ENCODE data around the gene NUMB.

The NUMB gene

DNA sequence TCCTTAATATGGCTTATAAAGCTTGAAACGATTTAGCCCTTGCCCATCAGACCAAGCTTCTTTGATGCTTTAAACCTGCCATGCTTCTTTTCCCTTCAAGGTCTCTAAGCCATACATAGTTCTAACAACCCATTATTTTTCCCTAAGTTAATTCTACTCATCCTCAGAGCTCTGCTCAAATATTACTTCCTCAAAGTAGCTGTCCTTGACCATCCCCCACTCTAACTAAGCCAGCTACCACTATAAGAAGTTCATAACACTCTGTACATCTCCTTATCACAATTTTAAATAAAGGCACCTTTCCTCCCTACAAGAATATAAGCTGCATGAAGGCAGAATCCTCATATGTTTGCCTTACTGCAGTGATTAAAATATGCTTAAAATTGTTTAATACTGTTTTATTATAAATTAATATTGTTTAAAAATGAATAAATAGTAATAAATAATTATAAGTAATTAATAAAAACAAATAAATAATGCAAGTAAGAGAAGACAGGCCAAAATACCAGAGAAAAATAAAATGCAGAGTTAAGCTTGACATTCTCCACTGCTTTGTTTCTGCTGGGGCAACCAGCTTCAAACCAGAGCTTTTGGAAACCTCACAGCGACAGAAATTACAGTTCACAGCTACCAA lies 76.8 kb downstream of the NUMB start:
- no peak for DNase-seq (ENCODE audit: low read depth)
- no peak overlapping the region for H3K4me3 ChIP-seq (ENCODE audit: low read depth, low read length)
- TF ChIP-seq, protein P1, sequence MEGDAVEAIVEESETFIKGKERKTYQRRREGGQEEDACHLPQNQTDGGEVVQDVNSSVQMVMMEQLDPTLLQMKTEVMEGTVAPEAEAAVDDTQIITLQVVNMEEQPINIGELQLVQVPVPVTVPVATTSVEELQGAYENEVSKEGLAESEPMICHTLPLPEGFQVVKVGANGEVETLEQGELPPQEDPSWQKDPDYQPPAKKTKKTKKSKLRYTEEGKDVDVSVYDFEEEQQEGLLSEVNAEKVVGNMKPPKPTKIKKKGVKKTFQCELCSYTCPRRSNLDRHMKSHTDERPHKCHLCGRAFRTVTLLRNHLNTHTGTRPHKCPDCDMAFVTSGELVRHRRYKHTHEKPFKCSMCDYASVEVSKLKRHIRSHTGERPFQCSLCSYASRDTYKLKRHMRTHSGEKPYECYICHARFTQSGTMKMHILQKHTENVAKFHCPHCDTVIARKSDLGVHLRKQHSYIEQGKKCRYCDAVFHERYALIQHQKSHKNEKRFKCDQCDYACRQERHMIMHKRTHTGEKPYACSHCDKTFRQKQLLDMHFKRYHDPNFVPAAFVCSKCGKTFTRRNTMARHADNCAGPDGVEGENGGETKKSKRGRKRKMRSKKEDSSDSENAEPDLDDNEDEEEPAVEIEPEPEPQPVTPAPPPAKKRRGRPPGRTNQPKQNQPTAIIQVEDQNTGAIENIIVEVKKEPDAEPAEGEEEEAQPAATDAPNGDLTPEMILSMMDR (IDR thresholded peaks at IDR 0.05; ENCODE audit: control insufficient read depth, extremely low read depth, insufficient read depth) = no peak

DNA sequence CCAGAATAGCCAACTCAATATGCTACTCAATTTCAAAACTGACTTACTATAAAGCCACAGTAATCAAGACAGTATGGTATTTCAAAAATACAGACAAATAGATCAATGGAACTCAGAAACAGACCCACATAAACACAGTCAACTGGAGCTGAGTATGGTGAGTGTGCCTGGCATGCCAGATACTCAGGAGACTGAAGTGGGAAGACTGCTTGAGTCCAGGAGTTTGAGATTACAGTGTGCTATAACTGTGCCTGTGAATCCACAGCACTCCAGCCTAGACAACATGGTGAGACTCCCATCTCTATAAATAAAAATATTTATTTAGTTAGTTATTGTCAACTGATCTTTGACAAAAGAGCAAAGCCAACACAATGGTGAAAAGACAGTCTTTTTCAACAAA lies 81.8 kb downstream of the NUMB start:
- no peak for DNase-seq (ENCODE audit: low read depth)
- H3K4me3 ChIP-seq (ENCODE audit: low read depth, low read length) = no peak overlapping the region
- TF ChIP-seq, protein P1 (IDR thresholded peaks at IDR 0.05; ENCODE audit: control insufficient read depth, extremely low read depth, insufficient read depth) = no peak

DNA sequence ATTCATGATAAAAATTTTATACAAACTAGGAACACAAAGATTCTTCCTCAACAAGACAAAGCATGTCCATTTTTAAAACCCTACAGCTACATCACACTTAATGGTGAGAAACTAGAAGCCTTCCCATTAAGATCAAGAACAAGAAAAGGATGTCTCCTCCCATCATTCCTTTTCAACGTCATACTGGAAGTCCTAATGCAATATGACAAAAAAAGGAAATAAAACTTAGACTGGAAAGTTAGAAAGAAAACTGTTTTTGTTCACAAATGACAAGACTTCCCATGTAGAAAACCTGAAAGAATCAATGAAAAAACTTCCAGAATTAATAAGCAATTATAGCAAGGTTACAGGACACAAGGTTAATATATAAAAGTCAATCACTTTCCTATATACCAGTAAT lies 82.5 kb downstream of the NUMB start:
- TF ChIP-seq, protein P1 (IDR thresholded peaks at IDR 0.05; ENCODE audit: control insufficient read depth, extremely low read depth, insufficient read depth) = no peak
- H3K4me3 ChIP-seq (ENCODE audit: low read depth, low read length) = no peak overlapping the region
- DNase-seq (ENCODE audit: low read depth) = no peak

DNA sequence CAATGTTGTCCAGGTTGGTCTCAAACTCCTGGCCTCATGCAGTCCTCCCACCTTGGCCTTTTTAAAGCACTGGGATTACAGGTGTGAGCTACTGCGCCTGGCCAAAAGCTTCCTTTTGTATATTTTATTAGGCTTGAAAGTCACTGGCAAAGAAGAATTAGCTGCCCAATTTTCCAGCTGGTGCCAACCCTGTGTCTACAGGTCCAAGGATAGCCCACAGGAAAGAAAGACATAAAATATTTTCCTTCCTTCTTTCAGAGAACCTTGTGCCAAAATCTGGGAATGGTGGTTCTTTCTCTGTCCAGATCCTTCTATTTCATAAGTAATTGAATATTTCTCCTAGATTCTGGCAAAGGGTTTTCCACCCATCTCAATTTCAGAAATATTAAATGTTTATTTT lies 84.1 kb downstream of the NUMB start:
- DNase-seq (ENCODE audit: low read depth) = no peak
- TF ChIP-seq, protein P1 (IDR thresholded peaks at IDR 0.05; ENCODE audit: control insufficient read depth, extremely low read depth, insufficient read depth) = no peak
- no peak overlapping the region for H3K4me3 ChIP-seq (ENCODE audit: low read depth, low read length)

DNA sequence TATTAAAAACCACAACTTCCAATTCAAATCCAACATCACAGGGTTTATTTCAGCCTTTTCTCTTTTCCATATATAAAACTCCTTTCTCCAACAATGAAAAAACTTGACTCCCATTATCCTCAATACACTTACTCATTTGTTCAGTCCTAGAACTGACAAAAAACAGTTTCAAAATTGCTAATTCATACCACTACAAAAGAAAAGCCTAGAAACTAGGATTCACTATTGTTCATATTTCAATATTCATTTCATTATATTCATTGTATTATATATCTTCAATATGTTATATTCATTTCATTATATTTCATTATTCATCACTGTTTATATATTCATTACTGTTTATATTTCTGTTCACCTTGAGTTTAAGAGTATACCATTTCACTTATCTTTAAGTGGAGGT lies 85.8 kb downstream of the NUMB start:
- DNase-seq (ENCODE audit: low read depth) = no peak
- TF ChIP-seq, protein P1 (IDR thresholded peaks at IDR 0.05; ENCODE audit: control insufficient read depth, extremely low read depth, insufficient read depth) = no peak
- H3K4me3 ChIP-seq (ENCODE audit: low read depth, low read length) = no peak overlapping the region

DNA sequence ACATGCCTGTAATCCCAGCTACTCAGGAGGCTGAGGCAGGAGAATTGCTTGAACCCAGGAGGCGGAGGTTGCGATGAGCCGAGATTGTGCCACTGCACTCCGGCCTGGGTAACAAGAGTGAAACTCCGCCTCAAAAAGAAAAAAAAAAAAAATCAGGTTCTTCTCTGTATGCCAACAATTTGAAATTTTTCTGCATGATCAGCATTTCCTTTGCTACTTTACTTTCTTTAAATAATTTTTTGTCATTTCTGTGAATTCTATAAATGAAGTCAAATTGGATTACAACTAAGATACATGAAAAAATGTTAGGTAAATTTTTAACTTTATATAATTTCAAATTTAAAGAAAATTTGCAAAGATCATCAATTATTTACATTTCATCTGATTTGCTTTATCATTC lies 87.8 kb downstream of the NUMB start:
- TF ChIP-seq, protein P1 (IDR thresholded peaks at IDR 0.05; ENCODE audit: control insufficient read depth, extremely low read depth, insufficient read depth) = no peak
- no peak overlapping the region for H3K4me3 ChIP-seq (ENCODE audit: low read depth, low read length)
- DNase-seq (ENCODE audit: low read depth) = no peak

DNA sequence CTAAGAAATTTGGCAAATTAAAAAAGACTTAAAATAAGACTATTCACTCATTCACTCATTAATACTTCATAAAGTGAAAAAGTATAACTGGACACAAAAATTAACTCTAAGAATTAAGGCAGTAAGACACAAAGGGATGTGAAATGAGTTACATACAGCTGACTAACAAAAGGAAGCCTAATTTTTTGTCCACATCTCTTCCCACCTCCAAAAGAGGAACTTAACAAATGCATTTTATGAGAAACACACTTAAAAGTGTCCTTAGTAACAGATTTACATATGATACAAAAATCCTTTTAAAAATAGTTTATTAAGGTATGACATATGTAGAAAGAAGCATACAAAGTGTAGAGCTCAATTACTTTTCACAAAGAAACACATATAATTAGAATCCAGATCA lies 88.9 kb downstream of the NUMB start:
- no peak for DNase-seq (ENCODE audit: low read depth)
- H3K4me3 ChIP-seq (ENCODE audit: low read depth, low read length) = no peak overlapping the region
- TF ChIP-seq, protein P1 (IDR thresholded peaks at IDR 0.05; ENCODE audit: control insufficient read depth, extremely low read depth, insufficient read depth) = no peak

Measured in LNCaP clone FGC (cell line).